HepG2 (cell line): ENCODE data around the gene YEATS4. TPM values are rescaled to one million over a fixed set of nuclear protein-coding genes. Genes with fewer than 3 reads are reported as not detected.

Experiments used
- ATAC-seq: fragments of 200-7000 bp; cut with Tn5 transposase; 3 replicates; pipeline ENCODE4 v1.9.1; 2020; ENCODE audit warnings: mild to moderate bottlenecking, moderate library complexity
- BruUV-seq: library from RNA; stranded (reverse); fragments of 400-500 nt; replicated peaks from 2 replicates; lab custom pipeline; 2021; lab: Mats Ljungman, UMichigan
- CTCF ChIA-PET: fragments of 300-600 bp; formaldehyde crosslinking; extraction: SDS; loops from one replicate; lab custom pipeline; 2021; ENCODE audit warnings: low total read pairs, inconsistent platforms, low intra/inter-chr PET ratio; lab: Yijun Ruan, JAX
- POLR2A ChIA-PET: fragments of 350-600 bp; sonication (Branson Sonifier 250); formaldehyde crosslinking; loops from one replicate; lab custom pipeline; 2020; ENCODE audit warnings: antibody characterized with exemption, inconsistent platforms; lab: Yijun Ruan, JAX
- DNase-seq: peaks from one replicate; pipeline ENCODE4 v3.0.0-alpha.2; 2015; ENCODE audit warnings: low spot score
- FAIRE-seq: peaks from 3 replicates; lab custom pipeline; 2011; peaks lifted over from hg19 to GRCh38; lab: Jason Lieb, UNC
- H2AFZ ChIP-seq: one replicate; pipeline ENCODE4 v1.6.1; 2011; ENCODE audit warnings: low read length, inconsistent platforms
- H3K27ac ChIP-seq: fragments of 300-600 bp; 3 replicates; pipeline ENCODE4 v1.8.0; 2011; ENCODE audit warnings: mixed run types, mild to moderate bottlenecking, mixed read lengths, low read length, inconsistent platforms; ENCODE audit not compliant: insufficient read depth; ENCODE audit errors: extremely low read length
- H3K27me3 ChIP-seq, 2 experiments: fragments of 200-600 bp in 1 of 2; 2 replicates in 1 of 2; 3 replicates in 1 of 2; pipeline versions ENCODE4 v1.6.0 to v1.8.0; 2011; ENCODE audit warnings: low read length in 2 of 2, mild to moderate bottlenecking in 2 of 2, moderate library complexity in 2 of 2, inconsistent platforms in 1 of 2; ENCODE audit not compliant: insufficient read depth in 2 of 2, control insufficient read depth in 1 of 2
- H3K36me3 ChIP-seq, 2 experiments: fragments of 200-600 bp in 1 of 2; replicated peaks in 1 of 2; 2 replicates in 1 of 2; 3 replicates in 1 of 2; pipeline versions ENCODE4 v1.5.1 to v1.8.0; 2011; ENCODE audit warnings: low read length in 2 of 2, inconsistent platforms in 1 of 2; ENCODE audit not compliant: insufficient read depth in 2 of 2, control insufficient read depth in 1 of 2
- H3K4me1 ChIP-seq: 2 replicates; pipeline ENCODE4 v1.5.1; 2012; ENCODE audit warnings: low read length, inconsistent platforms; ENCODE audit not compliant: insufficient read depth
- H3K4me2 ChIP-seq: 2 replicates; pipeline ENCODE4 v1.6.0; 2011; ENCODE audit warnings: low read depth, low read length, inconsistent platforms
- H3K4me3 ChIP-seq, 3 experiments: fragments of 200-600 bp in 1 of 3; sonication (generic), shearing (Covaris generic) in 1 of 3; replicated peaks in 1 of 3; 2 replicates each; pipeline ENCODE4 v1.5.1; 2011 to 2016; ENCODE audit warnings: low read length in 3 of 3, inconsistent platforms in 2 of 3, low read depth in 2 of 3, mild to moderate bottlenecking in 2 of 3, control low read depth in 1 of 3, mixed read lengths in 1 of 3; ENCODE audit not compliant: insufficient read depth in 1 of 3
- H3K79me2 ChIP-seq: one replicate; pipeline ENCODE4 v1.6.1; 2011; ENCODE audit warnings: low read length, inconsistent platforms; ENCODE audit not compliant: insufficient read depth
- H3K9ac ChIP-seq: 2 replicates; pipeline ENCODE4 v1.6.0; 2011; ENCODE audit warnings: mild to moderate bottlenecking, low read depth, low read length, inconsistent platforms; ENCODE audit not compliant: insufficient read depth
- H3K9me3 ChIP-seq: 2 replicates; pipeline ENCODE4 v1.5.1; 2012; ENCODE audit warnings: mild to moderate bottlenecking, low read length
- H4K20me1 ChIP-seq: 2 replicates; pipeline ENCODE4 v1.6.0; 2011; ENCODE audit warnings: inconsistent platforms, mild to moderate bottlenecking, low read length, moderate library complexity; ENCODE audit not compliant: insufficient read depth
- ARHGAP35 ChIP-seq: sonication (generic); formaldehyde crosslinking; IDR thresholded peaks from 2 replicates; pipeline ENCODE4 v1.9.0; 2022; ENCODE audit warnings: mild to moderate bottlenecking, inconsistent platforms, moderate library complexity, missing genetic modification reagents, borderline replicate concordance
- CBFB ChIP-seq: sonication (generic); formaldehyde crosslinking; IDR thresholded peaks from 2 replicates; pipeline ENCODE4 v1.4.0; 2020; ENCODE audit warnings: missing genetic modification reagents
- CENPBD1 ChIP-seq: sonication (generic); formaldehyde crosslinking; IDR thresholded peaks from 2 replicates; pipeline ENCODE4 v1.8.0; 2022; ENCODE audit warnings: missing genetic modification reagents, low read depth, mild to moderate bottlenecking, borderline replicate concordance
- DMAP1 ChIP-seq: IDR thresholded peaks from 2 replicates; pipeline ENCODE4 v1.6.1; 2016
- MLXIP ChIP-seq: sonication (generic); formaldehyde crosslinking; IDR thresholded peaks from 2 replicates; pipeline ENCODE4 v1.9.0; 2021; ENCODE audit warnings: missing genetic modification reagents, borderline replicate concordance
- ZBTB21 ChIP-seq: sonication (generic); formaldehyde crosslinking; IDR thresholded peaks from 2 replicates; pipeline ENCODE4 v1.4.0; 2020; ENCODE audit warnings: missing genetic modification reagents
- ZNF367 ChIP-seq: sonication (generic); formaldehyde crosslinking; IDR thresholded peaks from 2 replicates; pipeline ENCODE4 v1.4.0; 2020; ENCODE audit warnings: missing genetic modification reagents, borderline replicate concordance
- ZNF574 ChIP-seq: sonication (generic); formaldehyde crosslinking; IDR thresholded peaks from 2 replicates; pipeline ENCODE4 v1.4.0; 2020; ENCODE audit warnings: missing genetic modification reagents
- ZNF609 ChIP-seq: sonication (generic); formaldehyde crosslinking; IDR thresholded peaks from 2 replicates; pipeline ENCODE4 v1.4.0; 2020; ENCODE audit warnings: mild to moderate bottlenecking, missing genetic modification reagents, borderline replicate concordance
- WGBS: methylation state at CpG from one replicate; pipeline ENCODE4 v1.1.6; 2017; ENCODE audit warnings: low lambda C conversion rate; 5-methylcytosine and 5-hydroxymethylcytosine counted together
- in situ Hi-C: cut with HindIII; loops from 2 replicates; pipeline ENCODE4 v1.10.0; 2017; ENCODE audit warnings: low pct_unique_long_range_greater_than_20kb; ENCODE audit not compliant: extremely low pct_ligation_motif_present
- intact Hi-C: fragments of 100-400 bp; cut with micrococcal nuclease; formaldehyde crosslinking; loops from one replicate; pipeline ENCODE4 v1.10.0; 2022; ENCODE audit not compliant: unreplicated experiment
- polyA plus RNA-seq, 8 experiments: library from polyadenylated mRNA; depleted of rRNA in 3 of 8; stranded (reverse) in 7 of 8; unstranded in 1 of 8; fragments of >200 nt; fragmentation: Illumina TruSeq in 4 of 8; extraction: Trizol in 4 of 8; gene quantifications; 2 replicates each; pipeline versions ENCODE4 v1.2.1 to v1.2.3, GENCODE V29; 2011 to 2016; ENCODE audit warnings: low read depth in 4 of 8, missing spikeins in 1 of 8, mixed read lengths in 1 of 8; ENCODE audit not compliant: insufficient read depth in 1 of 8
- total RNA-seq, 5 experiments: library from RNA; depleted of rRNA; stranded (reverse); fragments of >200 nt; fragmentation: Illumina TruSeq; extraction: Trizol; gene quantifications; 2 replicates each; pipeline ENCODE4 v1.2.3, GENCODE V29; 2016; ENCODE audit warnings: low read depth in 1 of 5

The YEATS4 gene
- total and polyA plus RNA-seq, 2 of the 13 experiments (the other 11 are each of a cell fraction or from before 2014, with no cell fraction given), result 16.8 to 45.0 TPM

- TF ChIP-seq MLXIP (CRISPR knock-in tag), result 0 out of 2 replicates have a peak, but pooled peaks have one; percentile 10
- no peak for TF ChIP-seq ZBTB21 (CRISPR knock-in tag)
These were observed 28.0 kb upstream of the YEATS4 start (continued) for GRCh38 chr12:69331519-69331908.

GRCh38 chr12:69331909-69332684, 27.4 kb upstream of the YEATS4 start:
- peaks cover 67% of the 10 kb centered on the region for H3K4me1 ChIP-seq
- POLR2A ChIA-PET, result interaction anchor here (1.0 to 11.9 kb wide), 13 partner anchors 7 to 545 kb away, joined by 3 to 229 read pairs (median 6); partner anchors contain the start of gene LYZ
- peak overlapping the region; percentile 64 to 97 (median 88) for H3K4me3 ChIP-seq
- FAIRE-seq (peak; percentile 21), ATAC-seq (peak; percentile 54), DNase-seq (no peak)
- H3K36me3 ChIP-seq, result peaks cover 4 to 7% of the 10 kb centered on the region in 2 experiments
- TSS peak; percentile 59 for BruUV-seq
- no peak overlapping the region for H2AFZ ChIP-seq
- peak overlapping the region; percentile 89 for H3K4me2 ChIP-seq
- H4K20me1 ChIP-seq, result no peaks in the 10 kb centered on the region
- peak overlapping the region; percentile 99 for H3K27ac ChIP-seq
- H3K9ac ChIP-seq, result peak overlapping the region; percentile 98
- in situ Hi-C loops (no loop called here), intact Hi-C loops (loop anchor here (2.0 to 10.0 kb wide), 2 partner anchors 41 to 177 kb away; no protein-coding TSS in a partner anchor)
- H3K9me3 ChIP-seq, result no peaks in the 10 kb centered on the region
- no peaks in the 10 kb centered on the region; a peak in 1 of 5 replicates for H3K27me3 ChIP-seq
- peaks cover 49% of the 10 kb centered on the region for H3K79me2 ChIP-seq
- CTCF ChIA-PET, result no interaction called here
- 0% methylated on average over 12 of the region's 20 CpGs for WGBS
- TF ChIP-seq CENPBD1 (CRISPR knock-in tag), result no peak
- TF ChIP-seq CBFB, result no peak
- no peak for TF ChIP-seq ZBTB21 (CRISPR knock-in tag)
- no peak for TF ChIP-seq ARHGAP35 (CRISPR knock-in tag)
- no peak for TF ChIP-seq ZNF609
- peak; percentile 23; the same call in 1 of the 2 replicates for TF ChIP-seq DMAP1 (CRISPR knock-in tag)
- no peak for TF ChIP-seq ZNF367 (CRISPR knock-in tag)
- TF ChIP-seq ZNF574 (CRISPR knock-in tag), result 0 out of 2 replicates have a peak, but pooled peaks have one; percentile 39
